Activated naive CD4-positive, alpha-beta T cell treated with anti-CD3 and anti-CD28 coated beads, Interleukin-2, amount 50 U/mL, for 72 hours (primary cell): ENCODE results near the gene GLYR1. TPM values are rescaled to one million over a fixed set of nuclear protein-coding genes. Genes with fewer than 3 reads are reported as not detected.
"Not testable (repeated sequence)": the region's sequence is repeated elsewhere in the genome, so short reads cannot be mapped to it uniquely, and the experiment has no call there.

Experiments
- ATAC-seq, 2 donors: fragments of 150-1000 bp; cut with Tn5 transposase; 2 replicates each; pipeline ENCODE4 v1.10.0; 2021; ENCODE audit warnings: mild to moderate bottlenecking in 2 of 2, moderate library complexity in 2 of 2
- DNase-seq, 2 donors: peaks; one replicate each; pipeline ENCODE4 v3.0.0; 2021 to 2022; ENCODE audit warnings: low spot score in 2 of 2
- H3K27ac Mint-ChIP-seq, 2 donors: one replicate each; pipeline ENCODE4 v1.8.0; 2022; ENCODE audit warnings: mild to moderate bottlenecking in 2 of 2, mixed read lengths in 2 of 2
- H3K36me3 Mint-ChIP-seq, 2 donors: one replicate each; pipeline ENCODE4 v1.8.0; 2022; ENCODE audit warnings: mixed read lengths in 2 of 2
- H3K9me3 Mint-ChIP-seq, 2 donors: one replicate each; pipeline ENCODE4 v1.8.0; 2022; ENCODE audit warnings: mixed read lengths in 2 of 2
- total RNA-seq, 2 donors: library from RNA; stranded (reverse); gene quantifications; one replicate each; pipeline ENCODE4 v1.2.3, GENCODE V29; 2022

The GLYR1 gene
- total RNA-seq, 2 donors from 2014 or later, result 70.3 to 80.9 TPM

DNA sequence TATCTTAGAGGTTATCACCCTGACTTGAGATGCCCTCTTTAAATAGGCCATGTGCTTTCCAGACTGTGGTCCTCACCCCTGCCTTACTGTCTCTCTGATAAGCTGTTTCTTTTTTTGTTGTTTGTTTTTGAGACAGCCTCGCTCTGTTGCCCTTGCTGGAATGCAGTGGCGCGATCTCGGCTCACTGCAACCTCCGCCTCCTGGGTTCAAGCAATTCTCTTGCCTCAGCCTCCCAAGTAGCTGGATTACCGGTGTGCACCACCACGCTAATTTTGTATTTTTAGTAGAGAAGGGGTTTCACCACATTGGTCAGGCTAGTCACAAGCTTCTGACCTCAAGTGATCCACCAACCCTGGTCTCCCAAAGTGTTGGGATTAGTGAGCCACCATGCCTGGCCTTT, 58.2 kb downstream of the GLYR1 start:
- DNase-seq (no peak), ATAC-seq (no peak)
- no peaks in the 10 kb centered on the region for H3K36me3 Mint-ChIP-seq
- no peak overlapping the region for H3K27ac Mint-ChIP-seq
- H3K9me3 Mint-ChIP-seq, result no peaks in the 10 kb centered on the region

DNA sequence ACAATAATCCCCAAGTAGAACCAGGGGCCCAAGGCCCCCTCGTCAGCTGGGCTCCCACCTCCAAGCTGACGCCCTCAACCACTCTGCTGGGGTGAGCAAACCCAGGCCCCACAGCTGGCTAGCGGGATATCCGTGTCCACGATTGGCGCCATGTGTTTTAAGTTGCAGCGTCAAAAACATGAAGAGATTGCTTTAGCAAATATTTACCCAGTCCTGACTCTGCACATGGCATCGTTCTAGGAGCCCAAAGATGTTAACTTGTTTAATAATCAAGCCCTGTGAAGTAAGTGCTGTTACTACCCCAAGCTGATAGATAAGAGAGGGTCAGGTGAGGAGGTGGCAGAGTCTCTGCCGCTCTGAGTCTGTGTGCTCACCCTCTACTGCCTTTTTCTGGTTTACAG, 58.6 kb downstream of the GLYR1 start:
- ATAC-seq (no peak), DNase-seq (no peak)
- Mint-ChIP-seq H3K9me3 (no peaks in the 10 kb centered on the region), H3K27ac (no peak overlapping the region), H3K36me3 (no peaks in the 10 kb centered on the region)

DNA sequence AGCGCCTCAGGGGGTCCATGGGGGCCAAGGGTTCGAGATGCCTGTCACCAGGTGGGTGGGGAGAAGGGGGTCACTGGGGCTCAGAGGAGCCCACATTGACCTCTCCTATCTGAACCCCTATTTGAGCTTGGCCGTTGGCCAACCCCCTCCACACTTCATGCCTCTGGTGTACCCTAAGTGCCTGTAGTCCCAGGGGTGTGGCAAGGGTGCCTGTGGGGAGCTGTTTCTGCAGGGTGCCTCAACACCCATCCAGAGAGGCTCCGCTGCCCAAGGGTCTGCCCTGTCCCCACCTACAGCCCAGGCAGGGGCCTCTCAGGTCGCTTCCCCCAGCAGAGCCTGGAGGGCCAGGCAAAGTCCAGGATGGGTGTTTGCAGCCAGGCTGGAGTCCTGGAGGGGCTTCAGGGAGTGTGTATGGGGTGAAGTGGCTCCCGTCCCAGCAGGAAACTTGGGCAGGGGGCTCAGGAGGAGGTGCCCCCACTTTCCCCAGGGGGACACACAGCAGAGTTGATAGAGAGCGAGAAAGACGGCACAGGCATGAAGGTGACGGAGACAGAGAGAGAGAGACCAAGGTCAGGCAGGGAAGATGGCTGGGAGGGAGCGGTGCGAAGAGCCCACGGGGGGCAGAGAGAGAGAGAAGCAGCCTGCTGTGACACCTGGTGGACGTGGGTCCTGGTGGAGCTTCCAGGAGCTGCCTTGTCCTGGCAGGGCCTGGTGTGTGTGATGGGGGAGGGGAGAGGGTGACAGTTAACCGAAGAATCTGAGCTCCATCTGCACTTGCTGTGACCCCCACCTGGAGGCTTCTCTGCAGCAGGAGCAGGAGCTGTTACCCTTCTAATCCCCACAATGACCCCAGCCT, 59.2 kb downstream of the GLYR1 start, which contains the start of gene SEPTIN12:
Gene SEPTIN12 (minus strand): TSS at position 719 of the 856 bp plus-strand sequence. CDS start 700 bp downstream, at position 19.
- no peak for ATAC-seq
- Mint-ChIP-seq H3K27ac (peak within 1 kb of the TSS in 1 of 2 donors; percentile 11), H3K9me3 (no peaks in the 10 kb centered on the region), H3K36me3 (no peaks in the 10 kb centered on the region)
- no peak for DNase-seq

DNA sequence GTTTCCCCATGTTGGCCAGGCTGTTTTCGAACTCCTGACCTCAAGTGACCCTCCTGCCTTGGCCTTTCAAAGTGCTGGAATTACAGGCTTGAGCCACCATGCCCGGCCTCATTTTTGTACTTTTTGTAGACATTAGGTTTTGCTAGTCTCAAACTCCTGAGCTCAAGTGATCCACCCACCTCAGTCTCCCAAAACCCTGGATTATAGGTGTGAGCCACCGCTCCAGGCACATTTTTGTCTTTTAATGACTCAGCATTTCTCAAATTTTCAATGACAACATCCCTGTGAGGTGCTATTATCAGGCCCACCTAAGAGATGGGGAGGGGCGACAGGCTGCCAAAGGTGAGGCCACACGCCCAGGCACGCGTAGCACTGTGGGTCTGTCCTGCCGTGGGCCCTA, 60.0 kb downstream of the GLYR1 start:
- no peak overlapping the region for H3K27ac Mint-ChIP-seq
- no peaks in the 10 kb centered on the region for H3K36me3 Mint-ChIP-seq
- ATAC-seq (no peak), DNase-seq (no peak)
- no peaks in the 10 kb centered on the region for H3K9me3 Mint-ChIP-seq

DNA sequence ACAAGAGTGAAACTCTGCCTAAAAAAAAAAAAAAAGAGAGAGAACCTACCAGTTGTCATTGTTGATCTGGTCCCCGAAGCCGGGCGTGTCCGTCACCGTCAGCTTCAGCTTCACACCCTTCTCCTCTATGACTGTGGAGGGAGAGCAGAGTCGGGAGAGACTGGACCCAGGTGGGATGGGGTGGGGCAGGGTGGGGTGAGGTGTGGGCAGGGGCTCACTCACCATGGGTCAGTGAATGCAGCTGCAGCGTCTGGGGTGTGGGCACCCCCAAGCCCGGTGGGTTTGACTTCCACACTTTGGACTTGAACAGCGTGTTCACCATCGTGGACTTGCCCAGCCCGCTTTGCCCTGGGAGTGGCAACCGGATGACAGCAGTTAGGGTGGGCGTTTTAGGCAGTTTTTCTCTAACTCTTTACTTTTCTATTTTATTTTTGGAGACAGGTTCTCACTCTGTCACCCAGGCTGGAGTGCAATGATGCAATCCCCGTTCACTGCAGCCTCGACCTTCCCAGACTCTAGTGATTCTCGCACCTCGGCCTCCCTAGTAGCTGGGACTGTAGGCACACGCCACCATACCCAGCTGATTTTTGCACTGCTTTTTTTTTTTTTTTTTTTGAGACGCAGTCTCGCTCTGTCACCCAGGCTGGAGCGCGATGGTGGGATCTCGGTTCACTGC, 61.2 kb downstream of the GLYR1 start:
- DNase-seq, result no peak
- ATAC-seq, result no peak
- Mint-ChIP-seq H3K36me3 (no peaks in the 10 kb centered on the region), H3K27ac (no peak overlapping the region), H3K9me3 (no peaks in the 10 kb centered on the region)

DNA sequence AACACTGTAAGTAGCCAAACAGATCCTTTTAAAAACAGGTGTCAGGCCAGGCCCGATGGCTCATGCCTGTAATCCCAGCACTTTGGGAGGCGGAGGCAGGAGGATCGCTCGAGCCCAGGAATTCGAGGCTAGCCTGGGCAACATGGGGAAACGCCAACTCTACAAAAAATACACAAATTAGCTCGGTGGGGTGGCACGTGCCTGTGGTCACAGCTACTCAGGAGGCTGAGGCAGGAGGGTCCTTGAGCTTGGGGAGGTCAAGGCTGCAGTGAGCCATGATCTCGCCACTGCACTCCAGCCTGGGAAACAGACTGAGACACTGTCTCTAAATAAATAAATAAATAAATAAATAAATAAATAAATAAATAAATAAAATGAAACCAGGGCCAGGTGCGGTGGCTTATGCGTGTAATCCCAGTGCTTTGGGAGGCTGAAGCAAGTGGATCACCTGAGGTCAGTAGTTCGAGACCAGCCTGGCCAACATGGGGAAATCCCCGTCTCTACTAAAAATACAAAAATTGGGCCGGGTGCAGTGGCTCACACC, 62.6 kb downstream of the GLYR1 start:
- not testable (repeated sequence) for ATAC-seq

DNA sequence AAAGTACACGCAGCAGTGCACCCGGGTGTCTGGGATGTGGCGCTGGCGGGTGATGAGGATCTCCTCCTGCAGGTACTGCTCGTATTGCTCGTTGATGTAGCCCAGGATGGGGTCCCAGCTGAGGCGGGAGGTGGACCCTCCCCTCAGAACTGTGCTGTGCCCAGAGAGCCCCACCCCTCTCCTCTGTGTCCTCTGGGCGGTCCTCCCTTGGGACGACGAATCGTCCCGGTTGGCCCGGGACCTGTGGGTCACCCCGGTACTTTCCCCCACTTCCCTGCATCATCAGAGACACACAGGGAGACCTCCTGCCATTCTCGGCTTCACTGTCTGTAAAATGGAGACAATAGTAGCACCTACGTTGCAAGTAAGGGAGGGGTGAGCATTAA, 63.1 kb downstream of the GLYR1 start:
- Mint-ChIP-seq H3K36me3 (no peaks in the 10 kb centered on the region), H3K9me3 (no peaks in the 10 kb centered on the region), H3K27ac (no peak overlapping the region)
- DNase-seq, result no peak
- ATAC-seq, result no peak

More for the DNA sequence above, 62.6 kb downstream of the GLYR1 start:
- not testable (repeated sequence) for H3K9me3 Mint-ChIP-seq, H3K27ac Mint-ChIP-seq, DNase-seq, H3K36me3 Mint-ChIP-seq

DNA sequence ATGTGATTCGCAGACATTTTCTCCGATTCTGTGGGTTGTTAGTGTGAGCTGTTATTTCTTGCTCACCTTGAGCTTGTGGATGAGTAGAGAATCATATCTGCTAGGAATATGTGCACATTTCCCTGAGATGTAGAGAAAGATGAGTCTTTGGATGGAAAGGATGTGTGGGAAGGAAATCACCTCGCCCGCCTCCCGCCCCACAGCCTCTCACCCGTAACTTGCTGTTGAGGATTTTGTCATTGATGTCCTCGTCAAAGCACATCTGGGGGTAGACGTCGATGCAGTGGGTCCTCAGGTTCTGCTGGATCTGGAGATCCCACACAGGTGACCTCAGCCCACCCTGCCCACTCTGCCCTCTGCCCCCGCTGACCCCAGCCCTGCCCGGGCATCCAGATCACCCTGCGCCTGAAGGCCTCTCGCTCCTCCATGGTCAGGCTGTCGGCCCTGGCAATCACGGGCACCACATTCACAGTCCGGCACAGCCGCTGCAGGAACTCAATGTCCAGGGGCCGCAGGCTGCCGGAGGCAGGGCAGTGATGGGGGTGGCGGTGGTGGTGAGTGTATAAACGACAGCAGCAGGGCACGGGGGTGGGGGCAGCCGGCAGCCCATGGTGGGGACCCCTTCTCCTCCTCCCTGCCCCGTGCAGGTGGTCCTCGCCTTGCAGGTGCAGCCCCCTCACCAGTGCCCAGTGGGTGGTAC, 63.7 kb downstream of the GLYR1 start:
- Mint-ChIP-seq H3K9me3 (no peaks in the 10 kb centered on the region), H3K27ac (no peak overlapping the region), H3K36me3 (no peaks in the 10 kb centered on the region)
- DNase-seq (no peak), ATAC-seq (no peak)

DNA sequence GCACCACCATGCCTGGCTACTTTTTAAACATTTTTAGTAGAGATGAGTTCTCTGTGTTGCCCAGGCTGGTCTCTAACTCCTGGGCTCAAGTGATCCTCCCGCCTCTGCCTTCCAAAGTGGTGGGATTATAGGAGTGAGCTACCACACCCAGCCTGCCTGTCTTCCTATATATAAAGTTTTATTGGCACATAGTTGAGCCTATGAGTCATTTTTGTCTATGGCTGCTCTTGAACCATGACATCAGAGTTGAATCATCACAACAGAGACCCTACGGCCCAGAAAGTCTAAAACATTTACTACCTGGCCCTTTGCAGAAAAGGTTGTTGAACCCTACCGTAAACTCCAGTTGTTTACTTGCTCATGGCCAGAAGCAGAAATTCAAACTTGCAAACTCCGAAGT, 66.9 kb downstream of the GLYR1 start:
- no peaks in the 10 kb centered on the region for H3K9me3 Mint-ChIP-seq
- DNase-seq (no peak), ATAC-seq (no peak)
- H3K36me3 Mint-ChIP-seq, result no peaks in the 10 kb centered on the region
- no peak overlapping the region for H3K27ac Mint-ChIP-seq

DNA sequence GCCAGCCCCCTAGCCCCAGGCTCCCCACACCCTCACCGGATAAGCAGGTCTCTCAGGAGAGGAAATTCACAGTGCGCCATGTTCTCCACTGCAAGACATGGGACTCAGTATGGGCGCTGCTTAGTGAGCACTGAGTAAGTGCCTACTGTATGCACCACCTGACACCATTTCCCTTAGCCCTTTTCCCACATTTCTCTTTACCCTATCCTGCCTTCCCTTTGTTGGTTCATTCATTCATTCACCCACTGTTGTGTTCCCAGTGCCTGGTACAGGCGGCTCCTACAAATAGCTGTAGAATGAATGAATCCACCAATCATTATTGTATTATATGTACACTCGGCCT, 69.1 kb downstream of the GLYR1 start:
- ATAC-seq, result no peak
- no peak for DNase-seq
- Mint-ChIP-seq H3K27ac (no peak overlapping the region), H3K9me3 (no peaks in the 10 kb centered on the region), H3K36me3 (no peaks in the 10 kb centered on the region)

DNA sequence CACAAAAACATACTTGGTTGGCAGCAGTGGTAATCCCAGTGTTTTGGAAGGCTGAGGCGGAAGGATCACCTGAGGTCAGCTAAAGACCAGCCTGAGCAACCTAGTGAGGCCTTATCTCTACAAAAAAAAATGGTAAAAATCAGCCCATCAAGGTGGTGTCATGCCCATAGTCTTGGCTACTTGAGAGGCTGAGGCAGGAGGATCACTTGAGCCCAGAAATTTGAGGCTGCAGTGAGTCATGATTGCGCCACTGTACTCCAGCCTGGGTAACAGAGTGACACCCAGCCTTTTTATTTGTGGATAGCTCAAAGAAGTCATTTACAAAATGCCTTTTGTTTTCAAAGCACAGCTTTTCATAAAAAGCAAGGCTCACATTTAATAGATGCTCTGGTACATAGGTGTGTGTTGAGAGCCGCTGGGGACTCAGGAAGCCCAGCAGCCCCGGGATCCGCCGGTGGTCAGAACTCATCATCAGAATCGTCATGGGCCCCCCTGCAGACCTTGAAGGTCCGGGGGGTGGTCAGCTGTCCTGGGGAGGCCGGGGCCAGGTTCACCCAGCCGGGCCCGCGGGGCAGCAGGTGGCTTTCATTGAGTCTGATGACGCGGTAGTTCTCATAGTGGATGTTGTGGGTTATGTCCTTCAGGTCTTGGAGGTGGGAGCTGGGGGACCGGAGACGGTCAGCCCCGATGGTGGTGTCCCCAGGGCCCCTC, 69.6 kb downstream of the GLYR1 start:
- Mint-ChIP-seq H3K36me3 (no peaks in the 10 kb centered on the region), H3K9me3 (no peaks in the 10 kb centered on the region), H3K27ac (no peak overlapping the region)
- DNase-seq (no peak), ATAC-seq (no peak)

DNA sequence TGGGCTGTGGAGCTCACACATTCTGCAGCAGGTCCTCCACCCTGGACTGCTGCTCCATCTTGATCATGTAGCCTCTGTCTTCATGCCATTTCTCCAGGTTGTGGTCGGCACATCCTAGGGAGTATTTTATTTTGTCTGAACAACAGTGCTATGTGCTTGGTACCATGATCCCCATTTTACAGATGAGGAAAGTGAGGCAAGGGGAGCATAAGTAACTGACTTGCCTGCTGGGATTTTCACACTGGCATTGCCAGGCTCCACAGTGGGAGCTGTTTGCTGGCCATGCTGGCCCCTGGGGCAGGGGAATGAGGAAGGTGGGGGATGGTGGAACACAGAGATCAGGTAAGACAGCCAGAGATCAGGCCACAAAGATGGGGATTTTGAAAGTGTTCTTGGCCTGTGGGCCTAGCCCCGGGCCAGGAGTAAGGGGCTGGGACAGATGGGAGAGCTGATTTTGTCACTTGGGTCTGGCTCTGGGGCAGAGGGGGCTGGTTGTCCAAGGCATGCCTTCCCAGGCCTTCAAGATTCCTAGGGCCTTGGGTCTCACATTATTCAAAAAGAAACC, 70.9 kb downstream of the GLYR1 start:
- no peaks in the 10 kb centered on the region for H3K9me3 Mint-ChIP-seq
- H3K36me3 Mint-ChIP-seq, result no peaks in the 10 kb centered on the region
- ATAC-seq, result no peak
- no peak for DNase-seq
- H3K27ac Mint-ChIP-seq, result peak overlapping the region in 1 of 2 donors; percentile 11

DNA sequence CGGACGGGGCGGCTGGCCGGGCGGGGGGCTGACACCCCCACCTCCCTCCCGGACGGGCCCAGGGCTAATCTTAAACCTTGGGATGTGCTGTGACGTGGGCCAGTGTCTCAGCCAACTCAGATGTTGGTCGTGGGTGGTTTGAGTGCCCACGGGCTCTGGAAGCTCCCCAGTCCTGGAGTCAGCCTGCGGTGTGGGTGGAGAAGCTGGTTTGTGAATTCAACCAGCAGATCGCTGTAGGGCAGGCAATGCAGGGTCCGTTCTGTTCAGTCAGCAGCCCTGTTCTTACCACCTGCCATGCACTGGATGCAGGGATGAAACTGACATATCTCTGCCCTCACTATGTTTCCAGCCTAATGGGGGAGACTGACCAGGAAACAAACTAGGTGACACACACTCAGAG, 72.1 kb downstream of the GLYR1 start:
- H3K27ac Mint-ChIP-seq, result no peak overlapping the region
- DNase-seq, result no peak
- no peaks in the 10 kb centered on the region for H3K36me3 Mint-ChIP-seq
- H3K9me3 Mint-ChIP-seq, result no peaks in the 10 kb centered on the region
- no peak for ATAC-seq

DNA sequence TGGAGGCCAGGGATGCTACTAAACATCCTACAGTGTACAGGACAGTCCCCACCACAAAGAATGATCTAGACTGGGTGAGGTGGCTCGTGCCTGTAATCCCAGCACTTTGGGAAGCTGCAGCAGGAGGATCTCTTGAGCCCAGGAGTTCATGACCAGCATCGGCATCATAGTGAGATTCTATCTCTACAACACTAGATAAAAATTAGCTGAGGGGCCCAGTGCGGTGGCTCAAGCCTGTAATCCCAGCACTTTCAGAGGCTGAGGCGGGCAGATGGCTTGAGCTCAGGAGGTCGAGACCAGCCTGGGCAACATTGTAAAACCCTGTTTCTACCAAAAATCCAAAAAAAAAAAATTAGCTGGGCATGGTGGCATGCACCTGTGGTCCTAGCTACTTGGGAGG, 74.7 kb downstream of the GLYR1 start:
- no peak for ATAC-seq
- H3K9me3 Mint-ChIP-seq, result no peaks in the 10 kb centered on the region
- no peak overlapping the region for H3K27ac Mint-ChIP-seq
- DNase-seq, result no peak
- peaks cover 0 to 6% of the 10 kb centered on the region in 2 donors for H3K36me3 Mint-ChIP-seq

DNA sequence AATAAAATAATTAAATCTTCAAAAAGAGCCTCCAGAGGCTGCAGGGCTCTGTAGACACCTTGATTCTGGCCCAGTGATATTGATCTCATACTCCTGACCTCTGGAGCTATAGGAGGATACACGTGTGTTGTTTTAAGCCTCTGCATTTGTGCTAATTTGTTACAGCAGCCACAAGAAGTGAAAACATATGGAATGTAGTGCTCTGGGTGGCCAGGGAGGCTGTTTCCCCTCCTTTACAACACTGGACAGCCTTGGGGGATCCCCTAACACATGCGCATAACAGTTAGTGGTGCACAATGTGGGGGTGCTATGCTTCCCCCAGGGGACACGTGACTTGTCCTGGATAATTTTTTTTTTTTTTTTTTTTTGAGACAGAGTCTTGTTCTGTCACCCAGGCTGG, 75.4 kb downstream of the GLYR1 start:
- Mint-ChIP-seq H3K27ac (no peak overlapping the region), H3K36me3 (peaks cover 0 to 6% of the 10 kb centered on the region in 2 donors), H3K9me3 (no peaks in the 10 kb centered on the region)
- ATAC-seq (no peak), DNase-seq (no peak)

DNA sequence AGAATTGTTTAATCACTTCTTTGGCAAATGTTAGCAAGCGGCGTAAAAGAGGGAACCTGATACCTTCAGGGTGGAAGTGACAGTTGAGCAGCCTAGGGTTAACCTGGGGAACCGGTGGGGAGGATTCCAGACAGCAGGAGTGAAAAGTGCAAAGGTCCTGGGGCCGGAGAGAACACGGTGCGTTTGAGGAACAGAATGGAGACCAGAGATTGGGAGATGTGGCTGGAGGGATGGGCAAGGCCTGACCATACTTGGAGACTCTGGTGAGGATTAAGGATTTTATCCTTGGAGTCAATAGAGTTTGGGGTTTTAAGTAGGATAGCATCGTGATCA, 77.8 kb downstream of the GLYR1 start:
- H3K27ac Mint-ChIP-seq, result peak overlapping the region in 1 of 2 donors; percentile 89
- H3K36me3 Mint-ChIP-seq, result peaks cover 0 to 6% of the 10 kb centered on the region in 2 donors
- DNase-seq, result no peak
- no peak for ATAC-seq
- H3K9me3 Mint-ChIP-seq, result no peaks in the 10 kb centered on the region
